Measurements from ENCODE around the gene EBLN1.
"Not testable (repeated sequence)": the region's sequence is repeated elsewhere in the genome, so short reads cannot be mapped to it uniquely, and the experiment has no call there.

The EBLN1 gene

DNA sequence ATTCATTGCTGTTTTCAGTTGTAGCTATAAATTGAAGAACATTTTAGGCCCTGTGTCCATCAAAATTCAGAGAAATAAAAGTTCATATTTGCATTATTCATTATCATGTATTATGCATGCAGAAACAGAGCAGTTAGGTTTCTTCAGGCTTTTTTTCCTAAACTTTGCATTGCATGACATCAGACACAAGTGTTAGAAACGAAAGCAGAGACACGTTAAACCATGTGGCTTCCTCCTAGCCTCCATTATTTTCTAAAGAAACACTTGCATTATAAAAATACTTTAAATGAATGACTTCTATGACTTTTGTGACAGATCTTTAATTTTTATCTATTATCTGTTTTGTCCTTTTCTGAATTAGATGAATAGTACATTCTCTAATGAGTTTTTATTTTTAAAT, 8.8 kb upstream of the EBLN1 start:
- FAIRE-seq: no peak

DNA sequence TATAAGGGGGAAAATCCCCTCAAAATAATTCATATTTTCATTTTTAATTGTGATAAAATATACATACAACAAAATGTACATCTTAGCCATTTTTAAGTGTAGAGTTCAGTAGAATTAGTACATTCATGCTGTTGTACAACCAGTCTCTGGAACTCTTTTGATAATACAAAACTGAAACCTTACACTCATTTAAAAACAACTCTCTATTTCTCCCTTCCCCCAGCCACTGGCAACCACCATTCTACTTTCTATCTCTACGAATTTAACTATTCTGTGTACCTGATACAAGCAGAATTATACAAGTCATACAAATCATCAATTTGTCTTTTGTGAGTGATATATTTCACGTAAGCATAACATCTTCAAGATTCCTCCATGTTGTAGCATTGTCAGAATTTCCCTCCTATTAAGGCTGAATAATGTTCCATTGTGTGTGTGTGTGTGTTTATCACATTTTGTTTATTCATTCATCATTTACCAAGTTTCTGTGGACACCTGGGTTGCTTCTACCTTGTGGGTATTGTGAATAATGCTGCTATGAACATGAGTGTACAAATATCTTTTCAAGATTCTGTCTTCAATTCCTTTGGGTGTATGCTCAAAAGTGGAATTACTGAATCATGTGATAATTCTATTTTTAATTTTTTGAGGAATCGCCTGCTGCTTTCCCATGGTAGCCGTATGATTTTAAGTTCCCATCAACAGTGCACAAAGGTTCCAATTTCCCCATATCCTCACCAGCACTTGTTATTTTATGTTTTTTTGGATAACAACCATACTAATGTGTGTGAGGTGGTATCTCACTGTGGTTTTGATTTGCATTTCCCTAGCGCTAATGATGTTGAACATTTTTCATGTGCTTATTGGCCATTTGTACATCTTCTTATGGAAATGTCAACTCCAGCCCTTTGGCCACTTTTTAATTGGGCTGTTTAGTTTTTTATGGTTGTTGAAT, 4.7 kb upstream of the EBLN1 start:
- no peak for FAIRE-seq

GRCh38 chr10:22219308-22219707, 1.5 kb upstream of the EBLN1 start:
- no peak for FAIRE-seq

DNA sequence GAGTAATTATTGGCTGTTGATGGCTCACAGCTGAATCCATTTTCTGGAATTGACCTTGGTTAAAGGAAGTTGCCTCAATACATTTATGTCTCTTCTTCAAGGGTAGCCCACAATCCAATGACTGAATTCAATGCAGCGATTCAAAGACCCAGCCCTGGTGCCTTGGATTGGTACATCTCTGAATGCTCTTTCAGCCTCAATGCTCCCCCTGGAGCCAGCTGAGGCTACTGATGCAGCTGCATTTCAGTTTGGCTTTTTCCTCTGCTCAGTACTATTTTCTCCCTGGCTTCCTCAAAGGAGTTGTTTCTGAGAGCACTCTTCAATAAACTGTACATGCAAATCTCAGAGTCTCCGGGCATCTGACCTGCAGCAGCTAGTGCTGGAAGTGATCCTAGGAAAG, 633 bp upstream of the EBLN1 start:
- no peak for FAIRE-seq

DNA sequence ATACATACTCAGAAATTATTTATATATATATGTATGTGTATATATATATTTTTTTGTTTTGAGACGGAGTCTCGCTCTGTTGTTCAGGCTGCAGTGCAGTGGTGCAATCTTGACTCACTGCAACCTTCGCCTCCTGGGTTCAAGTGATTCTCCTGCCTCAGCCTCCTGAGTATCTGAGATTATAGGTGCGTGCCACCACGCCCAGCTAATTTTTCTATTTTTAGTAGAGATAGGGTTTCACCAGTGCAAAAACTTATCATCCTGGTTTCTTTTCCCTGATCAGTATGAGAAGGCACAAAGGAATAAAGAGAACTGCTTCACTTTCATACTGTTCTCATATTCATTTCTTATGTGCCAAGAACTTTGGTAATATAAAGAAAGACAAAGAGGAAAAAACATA, 731 bp downstream of the EBLN1 start:
- FAIRE-seq: not testable (repeated sequence)

- no peak for FAIRE-seq
Measured at GRCh38 chr10:22210267-22210666, 7.5 kb downstream of the EBLN1 start.

- no peak for FAIRE-seq
Measured at GRCh38 chr10:22193945-22194344, 23.9 kb downstream of the EBLN1 start.

- FAIRE-seq: no peak
Measured at GRCh38 chr10:22185586-22185985, 32.2 kb downstream of the EBLN1 start.

- FAIRE-seq: no peak
Measured at GRCh38 chr10:22183771-22184461, 33.9 kb downstream of the EBLN1 start.

DNA sequence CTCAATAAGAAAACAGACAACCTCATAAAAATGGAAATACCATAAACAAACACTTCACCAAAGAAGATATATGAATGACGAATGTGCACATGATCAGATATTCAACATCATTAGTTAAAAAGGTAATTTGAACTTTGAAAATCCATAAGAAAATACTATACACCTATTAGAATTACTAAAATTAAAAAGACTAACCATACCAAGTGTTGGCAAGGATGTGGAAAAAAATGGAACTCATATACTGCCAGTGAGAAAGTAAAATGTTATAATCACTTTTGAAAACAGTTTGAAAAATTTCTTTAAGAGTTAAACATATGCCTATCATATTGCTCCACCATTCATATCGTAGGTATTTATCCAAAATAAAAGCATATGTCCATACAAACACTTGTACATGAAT, 37.1 kb downstream of the EBLN1 start:
- no peak for FAIRE-seq

DNA sequence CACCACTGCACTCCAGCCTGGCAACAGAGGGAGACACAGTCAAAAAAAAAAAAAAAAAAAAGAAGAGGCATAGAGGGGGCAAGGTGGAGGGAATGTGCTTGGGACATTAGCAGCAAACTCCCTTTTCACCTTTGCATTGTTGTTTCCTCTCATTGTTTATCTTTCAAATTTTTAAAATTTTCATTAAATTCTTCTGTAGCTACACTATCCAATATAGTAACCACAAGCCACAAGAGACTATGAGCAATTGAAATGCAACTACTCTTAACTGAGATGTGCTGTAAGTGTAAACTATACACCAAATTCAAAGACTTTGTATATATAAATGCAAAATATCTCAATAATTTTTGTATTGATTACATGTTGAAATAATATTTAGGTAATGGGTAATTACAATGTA, 43.4 kb downstream of the EBLN1 start:
- FAIRE-seq: no peak

DNA sequence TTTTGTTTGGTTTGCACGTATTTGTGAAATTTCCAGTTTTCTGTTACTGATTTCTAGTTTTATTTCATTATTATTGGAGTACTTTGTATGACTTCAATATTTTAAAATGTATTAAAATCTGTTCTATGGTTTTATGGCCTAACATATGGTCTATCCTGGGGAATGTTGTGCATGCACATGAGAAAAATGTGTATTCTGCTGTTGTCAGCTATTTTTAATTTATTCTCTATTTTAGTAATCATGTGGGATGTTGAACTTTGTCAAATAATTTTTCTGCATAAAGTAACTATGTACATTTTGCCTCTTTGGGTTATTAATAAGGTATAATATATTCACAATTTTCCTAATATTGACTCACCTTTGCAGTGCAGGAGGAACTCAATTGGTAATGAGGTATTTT, 46.7 kb downstream of the EBLN1 start:
- no peak for FAIRE-seq

DNA sequence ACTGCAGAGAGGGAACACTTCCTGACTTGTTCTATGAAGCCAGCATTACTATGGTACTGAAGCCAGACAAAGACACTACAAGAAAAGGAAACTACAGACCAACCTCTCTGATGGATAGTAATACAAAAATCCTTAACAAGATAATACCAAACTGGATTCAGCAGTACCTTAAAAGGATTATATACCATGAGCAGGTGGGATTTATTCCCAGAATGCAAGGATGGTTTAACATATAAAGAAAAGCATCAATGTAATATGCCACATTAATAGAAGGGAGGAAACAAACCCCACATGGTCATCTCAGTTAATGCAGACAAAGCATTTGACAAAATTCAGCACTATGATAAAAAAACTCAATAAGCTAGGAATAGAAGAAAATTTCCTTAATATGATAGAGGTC, 47.2 kb downstream of the EBLN1 start:
- FAIRE-seq: no peak

- no peak for FAIRE-seq
Measured at GRCh38 chr10:22159979-22160378, 57.8 kb downstream of the EBLN1 start.

- FAIRE-seq: no peak
Measured at GRCh38 chr10:22159180-22159579, 58.6 kb downstream of the EBLN1 start.

Data from TTC549 (cell line).